Smooth muscle cell (in vitro differentiated cells): ENCODE data around the gene POU2AF2. TPM values are rescaled to one million over a fixed set of nuclear protein-coding genes. Genes with fewer than 3 reads are reported as not detected.

Experiments used
- DNase-seq: peaks from one replicate; lab custom pipeline; 2025; ENCODE audit not compliant: unreplicated experiment; lab: John Stamatoyannopoulos, UW
- H2AFZ ChIP-seq: fragments of 200-600 bp; sonication (generic); 2 replicates; pipeline ENCODE4 v1.6.0; 2016; ENCODE audit warnings: antibody characterized with exemption, low read depth, mild to moderate bottlenecking
- H3F3A ChIP-seq: fragments of 200-600 bp; sonication (generic); 2 replicates; pipeline ENCODE4 v1.6.0; 2017; ENCODE audit warnings: antibody characterized with exemption, low read depth
- H3K27ac ChIP-seq: fragments of 200-600 bp; sonication (generic); 2 replicates; pipeline ENCODE4 v1.5.1; 2016; ENCODE audit warnings: low read depth, mild to moderate bottlenecking
- H3K27me3 ChIP-seq: fragments of 200-600 bp; sonication (generic); 2 replicates; pipeline ENCODE4 v1.6.1; 2016; ENCODE audit warnings: low read depth, mild to moderate bottlenecking
- H3K36me3 ChIP-seq: fragments of 200-600 bp; sonication (generic); 2 replicates; pipeline ENCODE4 v1.5.1; 2016; ENCODE audit warnings: low read depth
- H3K4me1 ChIP-seq: fragments of 200-600 bp; sonication (generic); 2 replicates; pipeline ENCODE4 v1.5.1; 2016; ENCODE audit warnings: low read depth
- H3K4me2 ChIP-seq: fragments of 200-600 bp; sonication (generic); 2 replicates; pipeline ENCODE4 v1.6.0; 2016; ENCODE audit warnings: mild to moderate bottlenecking
- H3K4me3 ChIP-seq: fragments of 200-600 bp; sonication (generic); 2 replicates; pipeline ENCODE4 v1.5.1; 2016; ENCODE audit warnings: mild to moderate bottlenecking
- H3K79me2 ChIP-seq: fragments of 200-600 bp; sonication (generic); 2 replicates; pipeline ENCODE4 v1.6.0; 2016; ENCODE audit warnings: low read depth, mild to moderate bottlenecking
- H3K9ac ChIP-seq: fragments of 200-600 bp; sonication (generic); 2 replicates; pipeline ENCODE4 v1.6.0; 2016; ENCODE audit warnings: low read depth
- H3K9me3 ChIP-seq: fragments of 200-600 bp; sonication (generic); replicated peaks from 2 replicates; pipeline ENCODE4 v1.5.1; 2016; ENCODE audit warnings: low read depth
- H4K20me1 ChIP-seq: fragments of 200-600 bp; sonication (generic); 2 replicates; pipeline ENCODE4 v1.6.0; 2016; ENCODE audit warnings: low read depth
- CTCF ChIP-seq: fragments of 200-600 bp; sonication (generic); IDR thresholded peaks from 2 replicates; pipeline ENCODE4 v1.5.1; 2017; ENCODE audit warnings: borderline replicate concordance, mild to moderate bottlenecking, antibody characterized with exemption; ENCODE audit not compliant: insufficient read depth, poor library complexity, severe bottlenecking
- WGBS: methylation state at CpG from one replicate; pipeline ENCODE4 v1.1.7; 2016; ENCODE audit warnings: low lambda C conversion rate; 5-methylcytosine and 5-hydroxymethylcytosine counted together
- polyA plus RNA-seq: library from polyadenylated mRNA; unstranded; fragments of >200 nt; fragmentation: Nextera tagmentation; extraction: Ambion mirVana; gene quantifications from 2 replicates; pipeline ENCODE4 v1.2.1, GENCODE V29; 2016
- total RNA-seq: library from RNA; depleted of rRNA; stranded (reverse); fragments of >200 nt; gene quantifications from 2 replicates; pipeline ENCODE4 v1.2.3, GENCODE V29; 2014

The POU2AF2 gene
- total and polyA plus RNA-seq, 2 experiments from 2014 or later: not detected

GRCh38 chr11:111334532-111335502, 89.3 kb downstream of the POU2AF2 start:
- Histone ChIP-seq H3K9ac (no peak overlapping the region), H3K79me2 (no peaks in the 10 kb centered on the region), H3F3A (no peaks in the 10 kb centered on the region), H3K9me3 (peaks cover 6% of the 10 kb centered on the region), H3K27me3 (no peaks in the 10 kb centered on the region), H3K4me2 (no peak overlapping the region), H3K4me3 (no peak overlapping the region), H3K36me3 (peaks cover 2% of the 10 kb centered on the region), H3K4me1 (peaks cover 9% of the 10 kb centered on the region), H2AFZ (no peak overlapping the region), H4K20me1 (no peaks in the 10 kb centered on the region), H3K27ac (no peak overlapping the region)
- DNase-seq: no peak
- WGBS: 54% methylated on average over 9 of the region's 9 CpGs
- TF ChIP-seq CTCF: no peak

GRCh38 chr11:111335549-111335948, 90.0 kb downstream of the POU2AF2 start:
- H3K27ac ChIP-seq: no peak overlapping the region
- H3K4me2 ChIP-seq: no peak overlapping the region
- H3K36me3 ChIP-seq: peaks cover 2% of the 10 kb centered on the region
- H3K79me2 ChIP-seq: no peaks in the 10 kb centered on the region
- WGBS: 61% methylated on average over 6 of the region's 6 CpGs
- no peaks in the 10 kb centered on the region for H4K20me1 ChIP-seq
- peaks cover 9% of the 10 kb centered on the region for H3K4me1 ChIP-seq
- H3K9ac ChIP-seq: no peak overlapping the region
- H3K4me3 ChIP-seq: no peak overlapping the region
- H3F3A ChIP-seq: no peaks in the 10 kb centered on the region
- H2AFZ ChIP-seq: no peak overlapping the region
- TF ChIP-seq CTCF: no peak
- H3K9me3 ChIP-seq: peaks cover 13% of the 10 kb centered on the region
- H3K27me3 ChIP-seq: no peaks in the 10 kb centered on the region
- DNase-seq: no peak

Other genes with a start within 250 kb of the POU2AF2 start
- not detected in 2 replicates for gene POU2AF3, start 52.8 kb downstream of the POU2AF2 start, total RNA-seq
- gene POU2AF3, start 52.8 kb downstream of the POU2AF2 start, polyA plus RNA-seq: 0.43 TPM in 1 of 2 replicates, not detected in the other
- gene POU2AF1, start 133.6 kb downstream of the POU2AF2 start, total RNA-seq: 0.13 TPM in 1 of 2 replicates, not detected in the other
- not detected in 2 replicates for gene POU2AF1, start 133.6 kb downstream of the POU2AF2 start, polyA plus RNA-seq